HG03558 (cell line): ENCODE measurements around the gene PROM1.

Experiments used
- ATAC-seq: cut with Tn5 transposase; IDR thresholded peaks from one replicate; pipeline ENCODE4 v1.9.1; 2021; ENCODE audit warnings: moderate number of reproducible peaks; ENCODE audit not compliant: unreplicated experiment; ENCODE audit errors: extremely low read depth

PROM1 gene

GRCh38 chr4:16083241-16084191 lies at the start of gene PROM1:
TSS of gene PROM1 (minus strand) at chr4:16084023. CDS start at chr4:16075906, 8,117 bp downstream.
- no peak for ATAC-seq

- no peak for ATAC-seq
These were observed 49.6 kb upstream of the PROM1 start for GRCh38 chr4:16133406-16133805.

DNA sequence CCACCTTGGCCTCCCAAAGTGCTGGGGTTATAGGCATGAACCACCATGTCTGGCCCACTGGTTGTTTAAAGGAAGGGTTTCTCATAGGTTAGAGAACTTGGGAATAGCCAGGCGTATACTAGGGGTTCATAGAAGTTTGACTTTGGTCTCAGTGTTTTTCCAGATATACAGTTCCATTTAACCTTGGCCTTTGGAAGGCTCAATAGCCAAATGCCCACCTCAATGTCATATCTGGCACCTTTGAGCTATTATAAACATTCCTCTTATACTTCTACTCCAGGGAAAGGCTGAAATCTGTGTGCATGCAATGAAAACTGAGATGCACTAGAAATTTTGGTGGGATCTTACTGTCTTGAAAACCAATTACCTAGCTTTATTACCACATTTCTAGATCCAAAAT lies 47.5 kb upstream of the PROM1 start:
- ATAC-seq: no peak

DNA sequence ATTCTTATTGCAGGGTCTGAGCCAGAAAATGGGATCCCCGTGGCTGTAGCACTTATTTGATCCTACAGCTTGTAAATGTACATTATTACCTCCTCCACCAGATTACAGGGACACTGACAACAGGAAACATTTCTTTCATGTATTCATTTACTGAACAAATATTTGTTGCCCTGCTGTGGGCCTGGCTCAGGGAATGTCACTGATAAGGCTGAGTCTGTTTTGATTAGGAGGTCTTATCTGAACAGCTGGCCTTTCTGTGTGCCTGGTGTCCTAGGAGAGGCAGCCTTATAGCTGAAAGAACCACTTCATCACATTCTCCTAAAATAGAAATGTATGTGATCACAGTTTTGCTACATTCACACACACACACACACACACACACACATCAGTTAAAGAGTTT lies 45.5 kb upstream of the PROM1 start:
- no peak for ATAC-seq

GRCh38 chr4:16126714-16127113 lies 42.9 kb upstream of the PROM1 start:
- ATAC-seq: no peak

DNA sequence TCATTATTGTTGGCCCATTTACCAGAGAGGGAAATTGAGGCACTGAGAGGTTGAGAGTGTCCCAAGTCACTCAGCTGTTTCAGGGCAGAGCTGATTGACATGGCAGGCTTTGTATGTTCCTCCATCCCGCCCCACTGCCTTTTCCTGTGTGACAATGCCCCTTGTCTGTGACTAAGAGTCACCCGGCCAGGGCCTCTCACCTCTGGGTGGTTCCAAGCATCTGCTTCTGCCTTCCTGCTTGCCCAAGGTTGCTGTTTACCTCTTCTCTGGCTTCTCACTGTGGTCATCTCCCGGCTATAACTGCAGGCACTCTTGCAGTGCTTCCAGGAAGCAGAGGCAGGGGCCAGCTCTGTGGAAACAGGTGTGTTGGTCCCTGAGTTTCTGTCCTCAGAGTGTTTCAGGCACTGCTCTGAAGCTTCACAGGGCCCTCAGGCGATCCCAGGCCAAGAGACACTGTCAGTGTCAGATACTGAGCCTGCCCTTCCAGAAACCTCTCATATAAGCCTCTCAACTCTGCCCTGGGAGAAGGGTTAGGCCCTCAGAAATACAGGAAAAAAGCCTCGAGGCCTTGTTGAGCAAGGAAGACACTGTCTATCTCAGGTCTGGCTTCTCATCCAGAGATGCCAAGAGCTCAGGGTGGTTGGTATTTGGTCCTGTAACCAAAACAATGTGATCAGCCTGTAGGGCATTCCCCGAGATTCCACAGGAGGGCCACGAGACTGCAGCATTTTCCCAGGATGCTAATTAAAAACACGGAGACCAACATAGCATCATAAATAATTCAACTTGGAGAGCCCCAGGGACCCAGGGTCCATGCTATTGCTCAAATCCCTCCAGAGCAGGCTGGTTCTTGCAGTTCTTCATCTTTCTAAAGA lies 42.0 kb upstream of the PROM1 start:
- ATAC-seq: no peak

DNA sequence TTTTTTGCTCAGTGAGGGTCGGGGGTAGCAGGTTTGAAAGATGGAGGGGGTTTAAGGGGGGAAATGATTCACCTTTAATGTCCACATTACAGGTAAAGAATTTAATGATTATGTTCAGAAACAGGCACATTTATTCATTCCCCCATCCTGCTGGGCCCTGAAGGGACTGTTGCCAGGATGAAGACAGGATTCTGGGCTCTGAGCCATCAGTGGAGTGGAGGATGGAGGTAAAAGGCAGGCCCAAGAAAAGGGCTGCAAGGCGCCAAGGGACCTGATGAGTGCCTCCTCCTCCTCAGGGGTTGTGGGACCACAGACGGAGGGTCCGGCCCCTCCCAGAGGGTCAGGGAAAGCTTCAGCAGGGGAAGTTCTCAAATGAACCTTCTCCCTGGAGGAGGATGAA lies 40.4 kb upstream of the PROM1 start:
- ATAC-seq: no peak

- no peak for ATAC-seq
These were observed 39.7 kb upstream of the PROM1 start for GRCh38 chr4:16123356-16124084.

- ATAC-seq: no peak
These were observed 39.0 kb upstream of the PROM1 start for GRCh38 chr4:16122784-16123183.

DNA sequence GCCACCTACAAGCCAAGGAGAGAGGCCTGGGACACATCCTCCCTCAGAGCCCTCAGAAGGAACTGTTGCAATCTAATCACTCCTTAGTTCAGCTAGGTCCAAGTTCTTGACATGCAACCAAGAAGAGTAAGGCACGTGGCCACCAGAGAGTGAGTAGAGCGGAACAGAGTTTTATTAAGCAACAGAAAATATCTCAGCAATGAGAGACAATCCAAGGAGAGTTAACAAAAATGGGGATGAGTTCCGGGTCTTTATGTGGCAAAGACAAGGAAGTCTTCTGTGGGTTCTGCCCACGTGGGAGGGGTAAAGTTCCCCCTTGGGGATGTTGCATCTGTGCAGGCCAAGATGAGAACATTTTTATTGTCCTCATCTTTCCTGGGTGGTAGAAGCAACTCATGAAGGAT lies 38.5 kb upstream of the PROM1 start:
- no peak for ATAC-seq

- ATAC-seq: no peak
These were observed 36.9 kb upstream of the PROM1 start for GRCh38 chr4:16120720-16121119.

DNA sequence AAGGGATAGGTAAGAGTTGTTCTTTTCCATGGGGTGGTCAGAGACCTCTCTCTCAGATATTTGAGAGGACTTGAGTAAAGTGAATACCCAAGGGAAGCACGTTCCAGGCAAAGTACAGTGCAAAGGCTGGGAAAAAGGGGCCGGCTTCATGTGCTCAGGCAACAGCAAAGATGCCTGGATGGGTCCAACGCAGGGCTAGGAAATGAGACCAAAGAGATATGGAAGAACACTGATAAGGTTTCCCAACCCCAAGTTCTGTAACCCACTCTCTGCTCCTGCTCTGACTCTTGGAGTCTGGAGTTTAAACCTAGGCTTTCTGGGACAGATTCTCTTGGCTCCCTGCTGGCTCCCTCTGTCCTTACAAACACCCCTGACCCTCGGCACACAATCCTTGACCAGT lies 36.2 kb upstream of the PROM1 start:
- ATAC-seq: no peak

GRCh38 chr4:16118090-16118489 lies 34.3 kb upstream of the PROM1 start:
- ATAC-seq: no peak

DNA sequence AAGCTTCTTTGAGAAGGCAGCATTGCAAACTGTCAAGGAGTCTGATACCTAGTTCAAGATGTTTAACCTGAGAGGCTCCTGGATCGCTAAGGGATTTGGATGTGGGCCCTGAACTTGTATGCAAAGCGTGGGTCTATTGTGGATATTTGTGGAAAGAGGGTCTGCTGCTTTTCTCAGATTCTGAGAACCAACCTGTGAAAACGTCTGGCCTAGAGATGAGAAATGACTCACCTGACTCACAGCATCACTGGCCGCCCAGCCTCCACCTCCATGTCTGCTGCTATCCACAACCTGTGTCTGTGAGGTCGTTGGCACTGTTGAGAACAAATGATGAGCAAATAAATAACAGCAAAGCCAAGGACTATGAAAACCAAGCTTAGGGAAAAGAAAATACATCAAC lies 33.3 kb upstream of the PROM1 start:
- ATAC-seq: no peak

GRCh38 chr4:16116493-16116990 lies 32.7 kb upstream of the PROM1 start:
- no peak for ATAC-seq

- no peak for ATAC-seq
These were observed 32.2 kb upstream of the PROM1 start for GRCh38 chr4:16116019-16116418.

GRCh38 chr4:16114546-16114945 lies 30.7 kb upstream of the PROM1 start:
- no peak for ATAC-seq

DNA sequence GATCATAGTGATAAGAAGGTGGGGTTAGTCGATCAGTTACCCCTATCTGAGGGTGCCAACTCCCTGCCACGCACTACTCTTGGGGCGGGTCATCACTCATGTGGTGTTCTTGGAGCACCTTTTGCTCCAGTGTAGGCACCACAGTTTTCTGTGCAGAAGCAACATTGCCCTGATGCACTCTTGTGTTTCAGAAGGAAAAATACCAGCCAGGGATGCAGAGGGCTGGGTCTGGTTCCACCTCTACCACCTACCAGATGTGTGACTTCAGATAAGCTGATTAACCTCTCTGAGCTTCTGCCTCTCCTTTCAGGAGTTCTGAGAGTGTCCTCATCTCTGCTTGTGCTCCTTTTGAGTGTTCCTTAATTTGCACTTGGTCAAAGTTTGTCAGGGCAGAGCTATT lies 29.9 kb upstream of the PROM1 start:
- no peak for ATAC-seq

GRCh38 chr4:16111533-16111932 lies 27.7 kb upstream of the PROM1 start:
- no peak for ATAC-seq

- ATAC-seq: no peak
These were observed 27.0 kb upstream of the PROM1 start for GRCh38 chr4:16110661-16111290.
